Measurements from ENCODE around the gene ESPNL.

The ESPNL gene

GRCh38 chr2:238130696-238131628 is 30.8 kb downstream of the ESPNL start:
- DNase-seq: no peak

GRCh38 chr2:238131761-238132462 is 31.8 kb downstream of the ESPNL start:
- no peak for DNase-seq

- DNase-seq: no peak
These were observed 32.6 kb downstream of the ESPNL start for GRCh38 chr2:238132463-238133450.

GRCh38 chr2:238133499-238134392 is 33.6 kb downstream of the ESPNL start:
- DNase-seq: no peak

- DNase-seq: no peak
These were observed 34.2 kb downstream of the ESPNL start for GRCh38 chr2:238134393-238134785.

GRCh38 chr2:238135601-238136150 is 35.5 kb downstream of the ESPNL start:
- no peak for DNase-seq

- no peak for DNase-seq
These were observed 36.8 kb downstream of the ESPNL start for GRCh38 chr2:238136820-238137537.

GRCh38 chr2:238137885-238138284 is 37.7 kb downstream of the ESPNL start:
- no peak for DNase-seq

GRCh38 chr2:238138331-238139195 is 38.4 kb downstream of the ESPNL start, which contains the start of gene KLHL30:
TSS of gene KLHL30 (plus strand) at chr2:238138668. CDS start at chr2:238140755, 2,087 bp downstream.
- DNase-seq: no peak

GRCh38 chr2:238139196-238140039 is 39.3 kb downstream of the ESPNL start:
- DNase-seq: no peak

- no peak for DNase-seq
These were observed 39.9 kb downstream of the ESPNL start for GRCh38 chr2:238140040-238140439.

GRCh38 chr2:238140721-238141540 is 40.8 kb downstream of the ESPNL start:
- no peak for DNase-seq

- DNase-seq: peak; percentile 27
These were observed 41.6 kb downstream of the ESPNL start for GRCh38 chr2:238141541-238142318.

GRCh38 chr2:238142382-238143205 is 42.5 kb downstream of the ESPNL start:
- DNase-seq: no peak

GRCh38 chr2:238143239-238143951 is 43.3 kb downstream of the ESPNL start:
- no peak for DNase-seq

All from NCI-H1092 (cell line).